ENCODE results near the gene COBLL1.
A peak's percentile ranks its signal among the peaks of the same experiment; 100 is the strongest.

Gene COBLL1

DNA sequence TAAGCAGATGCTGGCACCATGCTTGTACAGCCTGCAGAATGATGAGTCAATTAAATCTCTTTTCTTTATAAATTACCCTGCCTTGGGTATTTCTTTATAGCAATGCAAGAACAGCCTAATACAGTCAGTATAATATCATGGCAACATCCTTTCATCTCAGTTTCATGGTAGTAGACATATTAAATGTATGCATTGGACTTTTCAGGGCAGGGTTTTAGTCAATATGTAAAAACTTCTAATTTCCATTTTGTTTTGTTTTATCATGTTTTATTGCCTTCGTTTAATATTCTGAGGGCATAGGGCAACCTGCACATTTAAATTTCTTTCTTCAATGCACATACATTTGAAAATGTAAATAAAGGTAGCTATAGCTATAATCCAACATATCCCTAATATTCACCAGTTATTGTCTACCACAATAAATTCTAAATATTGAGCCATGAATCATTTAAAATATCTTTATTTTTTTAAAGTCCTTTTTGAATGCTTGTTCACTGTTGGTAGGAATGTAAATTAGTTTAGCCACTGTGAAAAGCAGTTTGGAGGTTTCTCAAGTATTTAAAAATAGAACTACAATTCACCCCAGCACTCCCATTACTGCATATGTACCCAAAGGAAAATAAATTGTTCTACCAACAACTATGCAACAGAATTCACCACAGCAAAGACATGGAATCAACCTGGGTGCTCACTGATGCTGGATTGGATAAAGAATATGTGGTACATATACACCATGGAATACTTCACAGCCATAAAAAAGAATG is 178.6 kb downstream of the COBLL1 start:
- Histone ChIP-seq H3K79me2 (ENCODE audit: control insufficient read depth, insufficient read depth, low read length, unreplicated experiment) (no peaks in the 10 kb centered on the region), H3K27ac (ENCODE audit: low read depth, low read length) (no peak overlapping the region), H3K27me3 (ENCODE audit: insufficient read depth, low read length) (no peaks in the 10 kb centered on the region), H2AFZ (ENCODE audit: low read length, unreplicated experiment) (no peak overlapping the region), H3K36me3 (ENCODE audit: insufficient read depth, low read length) (no peaks in the 10 kb centered on the region), H3K4me1 (ENCODE audit: control insufficient read depth, insufficient read depth, low read length, unreplicated experiment) (no peaks in the 10 kb centered on the region), H3K4me3 (ENCODE audit: low read depth, low read length) (no peak overlapping the region)

DNA sequence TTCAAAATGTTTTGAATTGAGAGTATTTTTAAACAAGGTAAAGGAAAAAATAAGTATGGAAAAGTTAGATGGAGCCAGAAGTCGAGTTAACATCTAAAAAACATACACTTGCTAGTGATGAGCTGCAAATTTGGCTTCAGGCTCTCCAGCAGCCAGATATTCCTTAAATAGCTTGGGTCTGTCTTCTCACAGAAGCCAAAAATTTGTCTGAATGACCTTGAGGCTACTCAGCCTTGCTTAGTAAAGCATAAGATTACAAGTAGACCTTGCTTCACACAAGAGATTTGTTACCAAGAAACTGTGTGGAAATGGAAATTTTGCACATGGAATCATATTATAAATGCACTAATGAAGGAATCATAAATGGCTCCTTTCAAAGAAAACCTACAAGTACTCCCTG is 179.6 kb downstream of the COBLL1 start:
- Histone ChIP-seq H3K79me2 (ENCODE audit: control insufficient read depth, insufficient read depth, low read length, unreplicated experiment) (no peaks in the 10 kb centered on the region), H3K27ac (ENCODE audit: low read depth, low read length) (no peak overlapping the region), H2AFZ (ENCODE audit: low read length, unreplicated experiment) (no peak overlapping the region), H3K27me3 (ENCODE audit: insufficient read depth, low read length) (no peaks in the 10 kb centered on the region), H3K4me1 (ENCODE audit: control insufficient read depth, insufficient read depth, low read length, unreplicated experiment) (peaks cover 5% of the 10 kb centered on the region), H3K4me3 (ENCODE audit: low read depth, low read length) (no peak overlapping the region), H3K36me3 (ENCODE audit: insufficient read depth, low read length) (no peaks in the 10 kb centered on the region)

DNA sequence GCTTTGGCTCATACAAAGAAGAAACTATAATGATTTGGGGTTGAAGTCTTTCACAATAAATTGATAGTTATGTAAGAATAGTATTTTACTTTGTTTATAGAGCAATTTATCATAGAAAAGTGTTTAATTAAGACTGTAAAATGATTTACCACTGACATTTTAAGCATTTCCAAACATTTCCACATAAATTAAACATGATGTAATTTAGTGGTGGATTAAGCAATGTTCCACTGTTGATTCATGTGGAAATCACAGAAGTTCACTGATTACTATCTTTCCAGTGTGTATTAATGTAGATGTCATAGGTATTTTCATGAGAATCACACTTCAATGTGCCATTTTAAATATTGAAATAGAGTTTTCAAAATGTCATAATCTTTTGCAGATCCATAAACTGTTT is 180.3 kb downstream of the COBLL1 start:
- Histone ChIP-seq H3K79me2 (ENCODE audit: control insufficient read depth, insufficient read depth, low read length, unreplicated experiment) (no peaks in the 10 kb centered on the region), H3K36me3 (ENCODE audit: insufficient read depth, low read length) (no peaks in the 10 kb centered on the region), H3K27ac (ENCODE audit: low read depth, low read length) (no peak overlapping the region), H3K27me3 (ENCODE audit: insufficient read depth, low read length) (no peaks in the 10 kb centered on the region), H3K4me3 (ENCODE audit: low read depth, low read length) (no peak overlapping the region), H2AFZ (ENCODE audit: low read length, unreplicated experiment) (no peak overlapping the region), H3K4me1 (ENCODE audit: control insufficient read depth, insufficient read depth, low read length, unreplicated experiment) (peaks cover 12% of the 10 kb centered on the region)

DNA sequence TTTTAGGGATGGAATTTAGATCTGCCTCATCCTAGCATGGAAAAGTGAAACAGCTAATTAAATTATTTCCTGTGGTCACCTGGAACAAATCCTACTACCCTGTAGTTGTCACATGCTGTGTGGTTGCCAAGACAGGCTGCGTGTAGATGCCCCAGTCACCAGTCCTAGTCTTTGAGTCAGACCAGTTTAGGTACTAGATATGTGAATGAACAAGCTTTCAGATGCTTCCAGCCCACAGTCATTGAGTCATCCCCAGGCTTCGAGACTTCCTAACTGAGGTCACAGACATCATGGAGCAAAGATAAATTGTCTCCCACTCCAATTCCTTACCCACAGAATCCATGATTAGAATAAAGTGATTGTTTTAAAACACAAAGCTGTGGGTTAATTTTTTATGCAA is 184.5 kb downstream of the COBLL1 start:
- H2AFZ ChIP-seq (ENCODE audit: low read length, unreplicated experiment) = no peak overlapping the region
- H3K27ac ChIP-seq (ENCODE audit: low read depth, low read length) = peak overlapping the region; percentile 55; the same call in 1 of the 2 replicates
- H3K4me1 ChIP-seq (ENCODE audit: control insufficient read depth, insufficient read depth, low read length, unreplicated experiment) = peaks cover 27% of the 10 kb centered on the region
- no peaks in the 10 kb centered on the region for H3K79me2 ChIP-seq (ENCODE audit: control insufficient read depth, insufficient read depth, low read length, unreplicated experiment)
- no peak overlapping the region for H3K4me3 ChIP-seq (ENCODE audit: low read depth, low read length)
- no peaks in the 10 kb centered on the region for H3K36me3 ChIP-seq (ENCODE audit: insufficient read depth, low read length)
- no peaks in the 10 kb centered on the region for H3K27me3 ChIP-seq (ENCODE audit: insufficient read depth, low read length)

DNA sequence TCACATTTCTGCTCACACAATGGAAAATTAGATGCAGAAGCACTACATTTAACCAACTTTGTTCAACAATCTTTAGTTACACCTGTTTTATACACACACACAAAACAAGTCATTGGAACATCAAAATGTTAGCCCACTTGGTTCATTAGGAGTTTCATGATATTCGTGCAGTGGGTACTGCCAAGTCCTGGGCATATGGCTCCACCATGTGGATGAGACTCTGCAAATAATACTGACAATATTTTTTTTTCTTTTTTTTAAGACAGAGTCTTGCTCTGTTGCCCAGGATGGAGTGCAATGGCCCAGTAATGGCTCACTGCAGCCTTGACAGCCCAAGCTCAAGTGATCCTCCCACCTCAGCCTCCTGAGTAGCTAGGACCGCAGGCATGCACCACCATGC is 185.9 kb downstream of the COBLL1 start:
- H3K4me3 ChIP-seq (ENCODE audit: low read depth, low read length) = no peak overlapping the region
- H3K27ac ChIP-seq (ENCODE audit: low read depth, low read length) = peak overlapping the region; percentile 53
- no peaks in the 10 kb centered on the region for H3K79me2 ChIP-seq (ENCODE audit: control insufficient read depth, insufficient read depth, low read length, unreplicated experiment)
- peaks cover 27% of the 10 kb centered on the region for H3K4me1 ChIP-seq (ENCODE audit: control insufficient read depth, insufficient read depth, low read length, unreplicated experiment)
- no peaks in the 10 kb centered on the region for H3K36me3 ChIP-seq (ENCODE audit: insufficient read depth, low read length)
- H3K27me3 ChIP-seq (ENCODE audit: insufficient read depth, low read length) = no peaks in the 10 kb centered on the region
- no peak overlapping the region for H2AFZ ChIP-seq (ENCODE audit: low read length, unreplicated experiment)

DNA sequence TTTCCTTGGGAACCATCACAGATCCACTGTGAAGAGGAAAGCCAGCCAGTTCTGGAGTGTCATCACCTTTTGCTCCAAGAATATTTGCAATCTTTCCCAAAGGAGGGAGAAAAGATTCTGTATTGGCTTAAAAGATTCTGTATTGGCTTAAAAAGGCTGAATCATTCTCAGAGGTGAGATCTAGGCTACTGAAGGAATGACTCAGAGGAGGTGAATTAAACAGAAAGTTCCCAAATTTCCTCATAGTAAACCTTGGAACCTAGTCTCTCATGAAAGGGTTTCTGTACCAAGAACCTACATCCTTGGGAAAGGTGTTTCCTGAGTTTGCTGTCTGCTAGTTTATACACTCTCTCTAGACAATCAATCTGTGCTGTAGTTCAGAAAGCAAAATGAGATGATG is 186.3 kb downstream of the COBLL1 start:
- no peak overlapping the region for H3K4me3 ChIP-seq (ENCODE audit: low read depth, low read length)
- H3K27ac ChIP-seq (ENCODE audit: low read depth, low read length) = peak overlapping the region; percentile 53
- H2AFZ ChIP-seq (ENCODE audit: low read length, unreplicated experiment) = no peak overlapping the region
- H3K79me2 ChIP-seq (ENCODE audit: control insufficient read depth, insufficient read depth, low read length, unreplicated experiment) = no peaks in the 10 kb centered on the region
- H3K36me3 ChIP-seq (ENCODE audit: insufficient read depth, low read length) = no peaks in the 10 kb centered on the region
- peaks cover 27% of the 10 kb centered on the region for H3K4me1 ChIP-seq (ENCODE audit: control insufficient read depth, insufficient read depth, low read length, unreplicated experiment)
- H3K27me3 ChIP-seq (ENCODE audit: insufficient read depth, low read length) = no peaks in the 10 kb centered on the region

DNA sequence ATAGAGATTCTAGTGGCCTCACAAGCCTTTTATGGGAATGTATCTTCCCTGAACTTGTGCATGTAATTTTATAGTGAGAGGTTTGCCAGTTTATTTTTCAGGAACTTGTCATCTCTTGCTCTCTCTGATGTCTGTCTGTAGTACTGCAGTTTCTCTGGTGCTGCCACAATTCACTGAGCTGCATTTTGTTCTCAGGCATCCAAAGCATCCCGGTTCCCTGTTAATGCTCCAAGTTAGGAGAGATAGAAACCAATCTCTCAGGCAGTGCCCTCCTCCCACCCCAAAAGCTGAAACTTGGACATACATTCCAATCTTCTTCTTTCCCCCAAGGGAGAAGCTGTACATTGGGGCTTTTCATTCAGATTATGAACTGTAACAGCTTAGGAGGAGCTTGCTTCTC is 190.3 kb downstream of the COBLL1 start:
- no peaks in the 10 kb centered on the region for H3K79me2 ChIP-seq (ENCODE audit: control insufficient read depth, insufficient read depth, low read length, unreplicated experiment)
- no peaks in the 10 kb centered on the region for H3K36me3 ChIP-seq (ENCODE audit: insufficient read depth, low read length)
- no peak overlapping the region for H3K27ac ChIP-seq (ENCODE audit: low read depth, low read length)
- H3K27me3 ChIP-seq (ENCODE audit: insufficient read depth, low read length) = no peaks in the 10 kb centered on the region
- H2AFZ ChIP-seq (ENCODE audit: low read length, unreplicated experiment) = no peak overlapping the region
- peaks cover 15% of the 10 kb centered on the region for H3K4me1 ChIP-seq (ENCODE audit: control insufficient read depth, insufficient read depth, low read length, unreplicated experiment)
- H3K4me3 ChIP-seq (ENCODE audit: low read depth, low read length) = no peak overlapping the region

DNA sequence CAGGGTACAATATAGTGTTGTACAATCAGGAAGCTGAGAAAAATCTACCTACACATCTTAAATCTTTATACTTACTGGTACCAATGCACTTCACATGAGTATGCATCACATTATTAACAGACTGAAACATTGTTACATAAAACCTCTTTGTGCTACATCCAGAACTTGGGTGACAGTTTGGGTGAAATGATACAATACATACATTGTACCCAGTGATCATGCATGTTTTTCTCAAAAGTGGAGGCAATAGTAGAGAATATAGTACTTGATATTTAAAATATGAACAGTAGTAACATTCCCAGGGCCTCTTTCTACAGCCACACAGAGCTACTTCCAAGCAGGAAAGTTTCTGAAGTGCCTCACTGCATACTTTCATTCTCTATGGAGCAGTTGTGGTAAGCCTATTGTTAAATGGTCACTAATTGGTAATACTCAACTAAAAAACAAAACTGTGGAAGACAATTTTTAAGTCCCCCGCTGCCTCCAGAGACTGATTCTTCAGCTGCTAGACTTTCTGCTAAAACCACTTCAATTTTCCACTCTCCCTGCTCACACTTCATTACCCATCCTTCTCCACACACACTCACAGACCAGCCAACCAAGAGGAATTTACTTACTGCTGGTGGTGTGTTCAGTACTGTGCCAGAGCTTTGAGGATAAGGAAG is 197.5 kb downstream of the COBLL1 start:
- Histone ChIP-seq H3K4me3 (ENCODE audit: low read depth, low read length) (no peak overlapping the region), H2AFZ (ENCODE audit: low read length, unreplicated experiment) (no peak overlapping the region), H3K4me1 (ENCODE audit: control insufficient read depth, insufficient read depth, low read length, unreplicated experiment) (no peaks in the 10 kb centered on the region), H3K27me3 (ENCODE audit: insufficient read depth, low read length) (no peaks in the 10 kb centered on the region), H3K79me2 (ENCODE audit: control insufficient read depth, insufficient read depth, low read length, unreplicated experiment) (no peaks in the 10 kb centered on the region), H3K36me3 (ENCODE audit: insufficient read depth, low read length) (no peaks in the 10 kb centered on the region), H3K27ac (ENCODE audit: low read depth, low read length) (no peak overlapping the region)

DNA sequence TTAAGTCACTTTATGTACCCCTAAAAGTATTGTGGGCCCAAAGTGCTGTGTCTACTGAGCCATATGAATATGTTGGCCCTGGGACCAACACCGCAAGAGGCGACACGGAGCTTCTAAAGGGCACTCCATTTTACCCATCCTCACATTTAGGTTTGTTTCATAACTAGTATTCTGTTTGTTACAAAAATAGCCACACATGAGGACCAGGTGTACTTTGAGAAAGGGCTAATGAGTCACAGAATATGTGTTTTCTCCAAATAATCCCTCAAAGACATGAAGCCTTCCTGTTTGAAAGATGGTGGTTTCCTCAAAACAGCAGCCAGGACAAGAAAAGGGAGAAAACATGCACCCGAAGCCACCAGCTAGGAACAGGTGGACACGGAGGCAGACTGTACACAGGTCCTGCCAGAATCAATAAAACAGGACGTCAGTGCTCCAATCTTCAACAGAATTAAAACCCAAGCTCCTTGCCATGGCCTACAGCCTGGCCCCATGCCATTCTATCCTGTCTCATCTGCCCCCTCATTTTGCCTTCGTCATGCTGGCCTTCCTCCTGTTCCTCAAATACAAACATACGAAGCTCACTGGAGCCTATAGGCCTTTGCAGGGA is 198.6 kb downstream of the COBLL1 start:
- Histone ChIP-seq H3K4me1 (ENCODE audit: control insufficient read depth, insufficient read depth, low read length, unreplicated experiment) (no peaks in the 10 kb centered on the region), H2AFZ (ENCODE audit: low read length, unreplicated experiment) (no peak overlapping the region), H3K27me3 (ENCODE audit: insufficient read depth, low read length) (no peaks in the 10 kb centered on the region), H3K79me2 (ENCODE audit: control insufficient read depth, insufficient read depth, low read length, unreplicated experiment) (no peaks in the 10 kb centered on the region), H3K27ac (ENCODE audit: low read depth, low read length) (no peak overlapping the region), H3K36me3 (ENCODE audit: insufficient read depth, low read length) (no peaks in the 10 kb centered on the region), H3K4me3 (ENCODE audit: low read depth, low read length) (no peak overlapping the region)

DNA sequence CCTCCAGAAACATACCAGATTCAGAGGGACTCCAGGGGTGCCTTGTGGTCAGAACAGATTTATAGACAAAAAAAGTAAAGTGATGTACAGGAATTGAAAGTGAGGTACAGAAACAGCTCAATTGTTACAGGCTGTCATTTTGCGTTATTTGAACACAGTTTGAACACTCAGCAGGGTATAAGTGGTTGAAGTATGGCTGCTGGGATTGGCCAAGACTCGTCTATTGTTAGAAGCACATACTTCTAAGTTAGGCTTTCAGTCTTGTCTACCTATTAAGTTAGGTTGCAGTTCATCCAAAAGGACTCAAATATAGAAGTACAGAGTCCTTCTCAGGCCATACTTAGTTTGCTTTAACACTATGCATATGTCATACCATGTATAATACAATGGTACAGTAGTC is 199.4 kb downstream of the COBLL1 start:
- H3K27me3 ChIP-seq (ENCODE audit: insufficient read depth, low read length) = no peaks in the 10 kb centered on the region
- no peak overlapping the region for H3K4me3 ChIP-seq (ENCODE audit: low read depth, low read length)
- no peaks in the 10 kb centered on the region for H3K36me3 ChIP-seq (ENCODE audit: insufficient read depth, low read length)
- H3K4me1 ChIP-seq (ENCODE audit: control insufficient read depth, insufficient read depth, low read length, unreplicated experiment) = no peaks in the 10 kb centered on the region
- no peaks in the 10 kb centered on the region for H3K79me2 ChIP-seq (ENCODE audit: control insufficient read depth, insufficient read depth, low read length, unreplicated experiment)
- H3K27ac ChIP-seq (ENCODE audit: low read depth, low read length) = no peak overlapping the region
- H2AFZ ChIP-seq (ENCODE audit: low read length, unreplicated experiment) = no peak overlapping the region

Measured in ACC112 (cell line).